Mononuclear cell (primary cell): ENCODE results near the gene TPD52L1. TPM values are rescaled to one million over a fixed set of nuclear protein-coding genes. Genes with fewer than 3 reads are reported as not detected.

ENCODE experiments used
- H3K27me3 ChIP-seq: 2 replicates; pipeline ENCODE4 v1.6.0; 2011; ENCODE audit warnings: low read length, control low read depth; ENCODE audit not compliant: insufficient read depth
- H3K4me1 ChIP-seq: 2 replicates; pipeline ENCODE4 v1.5.1; 2011; ENCODE audit warnings: mild to moderate bottlenecking, low read length, control low read depth; ENCODE audit not compliant: insufficient read depth
- H3K4me3 ChIP-seq: 2 replicates; pipeline ENCODE4 v1.5.1; 2011; ENCODE audit warnings: mild to moderate bottlenecking, low read length, moderate library complexity
- H3K9me3 ChIP-seq: 2 replicates; pipeline ENCODE4 v1.5.1; 2011; ENCODE audit warnings: low read depth, mild to moderate bottlenecking, control low read depth, low read length
- total RNA-seq: library from RNA; depleted of rRNA; stranded (reverse); fragments of >200 nt; gene quantifications from one replicate; pipeline ENCODE4 v1.2.3, GENCODE V29; 2012

The TPD52L1 gene, protein sequence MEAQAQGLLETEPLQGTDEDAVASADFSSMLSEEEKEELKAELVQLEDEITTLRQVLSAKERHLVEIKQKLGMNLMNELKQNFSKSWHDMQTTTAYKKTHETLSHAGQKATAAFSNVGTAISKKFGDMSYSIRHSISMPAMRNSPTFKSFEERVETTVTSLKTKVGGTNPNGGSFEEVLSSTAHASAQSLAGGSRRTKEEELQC
- total RNA-seq, result 0.31 TPM

DNA sequence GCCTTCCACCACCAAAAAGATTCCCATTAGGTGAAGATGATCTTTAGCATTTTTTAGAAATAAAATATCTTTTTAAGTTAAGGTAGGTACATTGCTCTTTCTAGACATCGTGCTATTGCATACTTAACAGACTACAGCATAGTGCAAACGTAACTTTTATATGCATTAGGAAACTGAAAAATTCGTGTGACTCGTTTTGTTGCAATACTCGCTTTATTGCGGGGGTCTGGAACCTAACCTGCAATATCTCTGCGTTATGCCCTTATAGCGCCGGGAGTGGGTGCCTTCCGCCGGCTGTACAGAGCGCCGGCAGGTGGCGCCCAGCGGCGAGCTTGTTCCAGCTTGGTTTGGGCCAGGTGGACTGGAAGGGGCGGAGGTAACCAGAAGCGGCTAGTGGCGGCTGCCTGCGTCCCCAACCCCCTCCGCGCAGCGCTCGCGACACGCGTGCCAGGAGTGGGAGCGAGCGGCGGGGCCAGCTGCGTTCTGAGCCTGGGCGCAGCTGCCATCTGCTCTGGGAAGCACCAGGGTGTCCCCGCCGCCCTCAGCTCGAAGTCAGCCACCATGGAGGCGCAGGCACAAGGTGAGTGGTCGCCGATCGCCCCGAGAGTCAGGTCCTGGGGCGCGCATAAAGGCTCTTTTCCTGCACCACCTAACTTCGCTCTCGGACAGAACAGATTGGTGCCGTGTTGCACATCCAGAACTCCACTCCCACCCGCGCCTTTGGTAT, at the start of gene TPD52L1:
TPD52L1 (plus strand) TSS at position 383 of the 727 bp plus-strand sequence; CDS start at position 562, 179 bp downstream.
- H3K4me3 ChIP-seq, result peak within 1 kb of the TSS; percentile 26
- no peaks in the 10 kb centered on the region for H3K9me3 ChIP-seq
- H3K27me3 ChIP-seq, result peaks cover 30% of the 10 kb centered on the region
- peaks cover 15% of the 10 kb centered on the region for H3K4me1 ChIP-seq

DNA sequence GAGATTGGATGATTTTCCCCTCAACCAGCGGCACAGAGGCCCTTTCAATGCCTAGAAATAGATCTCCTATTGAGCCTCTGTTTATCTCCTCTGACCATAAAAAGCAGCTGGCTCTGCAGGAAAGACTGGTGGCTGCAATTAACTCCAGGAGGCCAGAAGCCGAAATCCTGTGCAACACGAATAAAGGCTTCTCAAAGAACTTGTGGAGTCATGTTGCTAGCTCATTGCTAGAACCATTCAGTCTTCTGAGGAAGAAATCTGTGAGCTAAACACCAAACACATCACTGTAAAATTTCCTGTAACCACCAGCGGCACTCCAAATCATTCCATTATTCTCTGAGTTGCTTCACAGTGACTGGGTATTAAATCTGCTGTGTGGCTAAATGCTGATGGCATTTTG, 49.1 kb upstream of the TPD52L1 start:
- H3K4me3 ChIP-seq, result no peak overlapping the region
- no peaks in the 10 kb centered on the region for H3K27me3 ChIP-seq
- peaks cover 4% of the 10 kb centered on the region for H3K4me1 ChIP-seq
- H3K9me3 ChIP-seq, result peaks cover 5% of the 10 kb centered on the region

DNA sequence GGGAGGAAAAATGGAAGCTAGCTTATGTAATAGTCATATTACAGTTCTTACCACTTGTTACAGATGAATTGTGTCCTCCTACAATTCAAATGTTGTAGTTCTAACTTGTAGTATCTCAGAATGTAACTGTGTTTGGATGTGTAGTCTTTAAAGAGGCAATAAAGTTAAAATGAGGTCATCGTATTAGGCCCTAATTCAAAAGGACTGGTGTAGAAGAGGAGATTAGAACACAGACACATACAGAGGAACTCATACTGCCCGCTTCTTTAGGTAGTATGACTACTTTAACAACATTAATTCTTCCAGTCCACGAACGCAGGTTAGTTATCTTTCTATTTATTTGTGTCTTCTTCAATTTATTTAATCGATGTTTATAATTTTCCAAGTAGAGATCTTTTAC, 46.5 kb upstream of the TPD52L1 start:
- Histone ChIP-seq H3K27me3 (no peaks in the 10 kb centered on the region), H3K4me1 (no peaks in the 10 kb centered on the region), H3K9me3 (peaks cover 29% of the 10 kb centered on the region), H3K4me3 (no peak overlapping the region)

DNA sequence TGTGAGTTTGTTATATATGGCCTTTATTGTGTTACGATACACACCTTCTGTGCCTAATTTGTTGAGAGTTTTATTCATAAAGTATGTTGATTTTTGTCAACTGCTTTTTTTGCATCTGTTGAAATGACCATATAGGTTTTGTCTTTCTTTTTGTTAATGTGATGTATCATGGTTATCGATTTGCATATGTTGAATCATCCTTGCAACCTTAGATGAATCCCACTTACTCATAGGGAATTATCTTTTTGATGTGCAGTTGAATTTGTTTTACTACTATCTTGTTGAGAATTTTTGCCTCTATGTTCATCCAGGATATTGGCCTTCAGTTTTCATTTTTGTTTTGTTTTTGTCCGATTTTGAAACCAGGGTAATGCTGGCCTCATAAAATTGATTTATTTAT, 45.7 kb upstream of the TPD52L1 start:
- Histone ChIP-seq H3K4me3 (no peak overlapping the region), H3K4me1 (no peaks in the 10 kb centered on the region), H3K9me3 (peaks cover 29% of the 10 kb centered on the region), H3K27me3 (no peaks in the 10 kb centered on the region)

DNA sequence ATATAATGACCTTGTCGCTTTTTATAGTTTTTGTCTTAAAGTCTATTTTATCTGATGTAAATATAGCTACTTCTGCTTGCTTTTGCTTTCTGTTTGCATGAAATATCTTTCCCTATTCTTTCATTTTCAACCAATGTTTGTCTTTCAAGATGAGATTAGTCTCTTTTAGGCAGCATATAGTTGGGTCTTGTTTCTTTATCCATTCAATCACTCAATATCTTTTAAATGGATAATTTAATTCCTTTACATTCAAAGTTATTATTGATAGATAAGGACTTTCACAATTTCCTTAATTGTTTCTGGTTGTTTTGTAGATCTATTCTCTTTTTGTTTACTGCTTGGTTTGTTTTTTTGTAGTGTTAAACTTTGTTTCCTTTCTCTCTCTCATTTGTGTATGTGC, 43.5 kb upstream of the TPD52L1 start:
- Histone ChIP-seq H3K27me3 (no peaks in the 10 kb centered on the region), H3K4me1 (no peaks in the 10 kb centered on the region), H3K4me3 (no peak overlapping the region), H3K9me3 (peaks cover 29% of the 10 kb centered on the region)

DNA sequence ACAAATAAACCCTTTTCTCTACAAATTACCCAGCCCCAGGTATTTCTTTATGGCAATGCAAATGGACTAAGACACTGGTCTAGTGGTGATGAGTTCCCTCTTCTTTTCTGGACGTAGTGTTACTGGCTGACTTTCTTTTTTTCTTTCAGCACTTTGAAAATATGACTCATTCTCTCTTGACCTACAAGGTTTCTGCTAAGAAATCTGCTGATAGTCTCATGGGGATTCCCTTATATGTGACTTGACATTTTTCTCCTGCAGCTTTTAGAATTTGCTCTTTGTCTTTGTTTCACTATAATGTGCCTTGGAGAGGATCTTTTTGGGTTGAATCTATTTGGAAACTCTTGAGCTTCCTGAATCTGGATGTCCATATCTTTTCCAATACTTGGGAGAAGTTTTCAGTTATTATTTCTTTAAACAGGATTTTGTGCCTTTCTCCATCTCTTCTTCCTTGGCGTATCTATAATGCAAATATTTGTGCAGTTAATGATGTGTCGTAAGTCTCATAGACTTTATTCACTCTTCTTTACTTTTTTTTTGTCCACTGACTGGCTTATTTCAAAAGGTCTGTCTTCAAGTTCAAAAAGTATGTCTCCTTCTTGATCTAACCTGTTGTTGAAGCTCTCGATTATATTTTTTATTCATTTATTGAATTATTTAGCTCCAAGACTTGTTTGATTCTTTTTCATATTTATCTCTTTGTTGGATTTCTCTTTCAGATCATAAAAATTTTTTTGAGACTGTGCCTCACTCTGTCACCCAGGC, 42.2 kb upstream of the TPD52L1 start:
- Histone ChIP-seq H3K9me3 (peaks cover 29% of the 10 kb centered on the region), H3K4me3 (no peak overlapping the region), H3K27me3 (no peaks in the 10 kb centered on the region), H3K4me1 (no peaks in the 10 kb centered on the region)

DNA sequence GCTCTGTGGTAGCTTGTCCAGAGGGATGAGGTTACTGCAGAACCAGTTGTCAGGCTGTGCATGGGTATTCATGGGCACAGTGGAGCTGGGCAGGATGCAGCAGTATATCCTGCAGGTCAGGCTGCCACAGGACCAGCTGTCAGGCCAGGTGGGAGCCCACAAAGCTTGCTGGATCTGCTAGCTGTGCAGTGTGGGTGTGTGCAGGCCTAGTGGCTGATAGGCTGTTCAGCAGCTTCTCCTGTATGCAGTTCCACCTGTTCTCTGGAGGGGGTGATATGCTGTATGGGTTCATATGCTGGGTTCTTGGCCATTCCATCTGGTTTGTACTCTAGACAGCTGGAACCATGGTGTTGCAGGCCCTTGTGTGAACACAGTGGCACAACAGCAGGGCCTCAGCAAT, 40.6 kb upstream of the TPD52L1 start:
- no peak overlapping the region for H3K4me3 ChIP-seq
- H3K4me1 ChIP-seq, result no peaks in the 10 kb centered on the region
- H3K9me3 ChIP-seq, result peaks cover 29% of the 10 kb centered on the region

DNA sequence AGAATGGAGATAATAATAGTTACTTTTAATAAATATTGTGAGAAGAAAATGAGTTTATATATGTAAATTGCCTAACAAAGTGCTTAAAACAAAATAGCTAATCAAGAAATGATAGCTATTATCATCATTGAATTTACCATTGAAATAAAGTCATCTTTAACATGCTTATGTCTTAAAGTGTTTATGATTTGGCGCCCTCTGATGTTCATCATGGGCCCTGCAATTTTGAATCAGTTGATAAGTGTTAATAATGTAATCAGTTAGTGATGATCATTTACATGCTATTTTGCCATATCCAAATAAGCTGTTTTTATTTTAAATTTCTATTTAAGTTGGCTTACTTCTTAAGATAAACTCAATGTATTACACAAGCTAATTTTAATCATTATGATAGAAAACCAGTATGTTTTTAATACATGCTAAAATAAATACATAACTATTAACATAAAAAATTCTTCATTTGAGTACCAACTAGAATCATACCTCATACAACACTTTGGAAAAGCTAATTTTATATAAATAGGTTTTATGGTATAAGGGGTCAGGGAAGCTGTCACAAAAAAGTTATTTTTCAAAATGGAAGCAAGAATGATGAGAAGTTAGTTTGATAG, 39.2 kb upstream of the TPD52L1 start:
- Histone ChIP-seq H3K9me3 (peaks cover 25% of the 10 kb centered on the region), H3K27me3 (no peaks in the 10 kb centered on the region), H3K4me3 (no peak overlapping the region), H3K4me1 (no peaks in the 10 kb centered on the region)

More for the DNA sequence above, 40.6 kb upstream of the TPD52L1 start:
- H3K27me3 ChIP-seq, result no peaks in the 10 kb centered on the region

DNA sequence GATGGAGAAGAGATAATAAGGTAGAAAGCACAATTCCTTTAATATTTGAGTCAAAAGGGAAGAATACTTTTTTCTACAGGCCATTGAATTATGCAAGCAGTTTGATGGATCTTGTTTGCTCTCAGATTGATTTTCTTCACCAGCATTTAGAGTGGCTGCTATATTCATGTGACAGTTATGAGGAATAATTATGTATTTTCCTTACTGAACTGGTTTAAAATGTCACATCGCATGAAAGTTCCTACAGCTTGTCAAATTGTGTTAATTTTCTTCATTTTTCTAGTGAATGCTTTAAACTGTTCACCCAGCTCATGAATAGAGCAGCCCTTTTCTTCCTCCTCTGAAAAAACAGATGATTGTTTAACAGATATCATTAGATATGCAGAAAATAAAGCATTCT, 37.4 kb upstream of the TPD52L1 start:
- Histone ChIP-seq H3K9me3 (peaks cover 7% of the 10 kb centered on the region), H3K27me3 (no peaks in the 10 kb centered on the region), H3K4me3 (no peak overlapping the region), H3K4me1 (no peaks in the 10 kb centered on the region)

DNA sequence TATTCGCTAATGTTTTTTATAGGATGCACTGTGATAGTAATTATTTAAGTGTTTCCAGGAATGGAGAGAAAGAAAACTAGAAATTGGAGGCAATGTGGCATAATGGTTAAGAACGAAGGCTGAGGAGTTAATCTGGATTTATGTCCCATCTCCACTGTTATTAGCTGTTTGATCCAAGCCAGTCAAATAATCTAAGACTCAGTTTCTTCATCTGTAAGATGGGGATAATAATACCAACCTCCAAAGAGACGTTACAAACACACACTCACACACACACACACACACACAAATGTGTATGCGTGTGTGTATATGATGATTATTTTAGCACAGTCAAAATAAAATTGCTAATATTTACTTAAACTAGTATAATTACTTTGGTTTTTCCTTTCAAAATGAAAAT, 36.9 kb upstream of the TPD52L1 start:
- H3K4me3 ChIP-seq, result no peak overlapping the region
- H3K9me3 ChIP-seq, result peaks cover 1% of the 10 kb centered on the region
- H3K4me1 ChIP-seq, result no peaks in the 10 kb centered on the region
- H3K27me3 ChIP-seq, result no peaks in the 10 kb centered on the region

DNA sequence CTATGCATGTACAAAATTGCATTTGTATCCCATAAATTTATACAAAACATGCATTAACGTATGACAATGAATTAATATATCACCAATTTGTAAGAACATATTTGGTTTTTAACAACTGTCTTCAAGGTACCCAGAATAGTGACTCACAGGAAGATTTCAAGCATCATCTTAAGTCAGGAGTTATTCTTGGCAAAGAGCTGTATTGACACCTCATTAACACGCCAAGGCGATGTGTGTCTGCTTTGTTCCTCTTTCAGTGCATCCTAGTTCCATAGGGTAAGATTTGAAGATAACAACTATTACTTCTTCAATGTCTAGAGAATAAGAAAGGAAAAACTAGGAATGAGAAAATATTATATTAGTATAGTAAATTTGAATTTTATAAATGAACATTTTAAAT, 35.8 kb upstream of the TPD52L1 start:
- Histone ChIP-seq H3K27me3 (no peaks in the 10 kb centered on the region), H3K9me3 (no peaks in the 10 kb centered on the region)

DNA sequence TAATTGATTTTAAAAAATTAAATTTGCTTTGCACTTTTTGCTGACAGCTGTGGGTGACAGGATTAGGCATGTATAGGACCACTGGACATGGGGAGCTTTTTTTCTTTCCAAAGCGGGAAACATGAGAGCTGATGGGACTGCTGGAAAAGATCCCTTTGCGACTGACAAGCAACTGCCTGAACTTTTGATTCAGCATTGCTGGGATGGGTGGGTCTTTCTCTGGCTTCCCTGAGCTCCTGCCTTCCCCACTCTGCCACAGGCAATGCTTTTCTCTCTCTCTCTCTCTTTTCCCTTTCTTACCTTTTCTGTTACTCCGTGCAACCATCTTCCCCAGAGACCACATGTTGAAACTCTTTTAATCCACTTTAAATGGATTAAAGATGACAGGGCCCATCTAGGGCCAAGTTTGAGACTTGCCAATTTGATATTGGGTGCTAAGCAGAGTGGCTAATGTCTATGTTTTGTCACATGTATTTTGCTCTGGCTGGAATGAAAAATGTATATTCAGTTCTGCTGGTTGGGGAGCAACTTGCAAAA, 33.5 kb upstream of the TPD52L1 start:
- Histone ChIP-seq H3K9me3 (no peaks in the 10 kb centered on the region), H3K27me3 (no peaks in the 10 kb centered on the region), H3K4me1 (no peaks in the 10 kb centered on the region)

More for the DNA sequence above, 35.8 kb upstream of the TPD52L1 start:
- H3K4me3 ChIP-seq, result no peak overlapping the region
- H3K4me1 ChIP-seq, result no peaks in the 10 kb centered on the region

DNA sequence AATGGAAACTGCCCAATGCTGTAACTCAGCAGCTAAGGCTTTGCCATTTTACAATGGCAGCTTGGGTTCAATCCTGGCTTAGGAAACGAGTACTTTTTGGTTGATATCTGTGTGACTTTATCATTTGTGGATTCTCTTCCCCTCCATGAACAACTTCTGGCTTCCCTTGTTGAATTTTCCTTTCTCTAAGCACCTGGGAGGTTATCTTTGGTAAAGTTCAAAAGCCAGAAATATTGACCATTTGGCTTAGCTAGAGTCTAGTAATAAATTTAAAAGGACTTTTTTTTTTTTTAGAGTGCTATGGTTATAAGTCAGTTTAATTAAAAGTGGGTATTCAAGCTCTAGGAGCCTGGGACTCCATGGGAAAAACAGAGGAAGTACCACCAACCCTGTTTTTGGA, 31.7 kb upstream of the TPD52L1 start:
- no peaks in the 10 kb centered on the region for H3K27me3 ChIP-seq
- H3K9me3 ChIP-seq, result no peaks in the 10 kb centered on the region
- H3K4me1 ChIP-seq, result no peaks in the 10 kb centered on the region
- H3K4me3 ChIP-seq, result no peak overlapping the region

More for the DNA sequence above, 33.5 kb upstream of the TPD52L1 start:
- no peak overlapping the region for H3K4me3 ChIP-seq

DNA sequence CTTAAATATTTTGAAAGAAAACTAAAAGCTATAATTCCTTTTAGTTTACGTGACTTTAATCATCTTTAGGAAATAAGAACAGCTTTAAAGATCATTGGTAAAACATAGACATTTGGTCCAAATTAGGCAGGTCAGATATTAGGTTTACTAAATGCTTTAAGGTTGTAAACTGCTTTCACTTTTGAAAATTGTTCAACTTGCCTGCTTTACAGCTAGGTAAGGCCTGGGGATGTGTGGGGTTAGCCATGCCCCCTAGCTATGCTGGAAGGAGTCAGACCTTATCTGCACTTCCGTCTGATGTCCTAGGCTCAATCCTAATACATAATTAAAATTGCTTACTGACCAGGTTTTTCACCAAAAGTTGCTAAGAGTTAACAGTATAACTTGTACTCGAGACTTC, 30.5 kb upstream of the TPD52L1 start:
- Histone ChIP-seq H3K9me3 (no peaks in the 10 kb centered on the region), H3K27me3 (no peaks in the 10 kb centered on the region), H3K4me3 (no peak overlapping the region), H3K4me1 (no peaks in the 10 kb centered on the region)
